A549 (cell line): ENCODE measurements around the gene ZNF276. TPM values are rescaled to one million over a fixed set of nuclear protein-coding genes. Genes with fewer than 3 reads are reported as not detected.

Experiments
- ATAC-seq, 2 experiments: fragments of 200-7000 bp in 1 of 2; fragments of >200 bp in 1 of 2; cut with Nextera tagmentation in 1 of 2; cut with Tn5 transposase in 1 of 2; 3 replicates each; pipeline versions ENCODE4 v1.8.0 to v1.9.1; 2018 to 2020; ENCODE audit warnings: mild to moderate bottlenecking in 1 of 2, moderate library complexity in 1 of 2
- CTCF ChIA-PET: fragments of 300-600 bp; sonication (Branson Sonifier 250); formaldehyde crosslinking; extraction: SDS; loops from one replicate; lab custom pipeline; 2021; ENCODE audit warnings: antibody characterized with exemption, inconsistent platforms; lab: Yijun Ruan, JAX
- POLR2A ChIA-PET: fragments of 350-600 bp; formaldehyde crosslinking; extraction: SDS; loops from one replicate; lab custom pipeline; 2021; ENCODE audit warnings: antibody characterized with exemption, inconsistent platforms; lab: Yijun Ruan, JAX
- DNase-seq, 2 experiments: peaks; one replicate each; pipeline versions ENCODE4 v3.0.0 to v3.0.0-alpha.2; 2011 to 2016; ENCODE audit warnings: low read depth in 1 of 2, low spot score in 1 of 2
- FAIRE-seq: peaks from 2 replicates; lab custom pipeline; 2011; peaks lifted over from hg19 to GRCh38; lab: Jason Lieb, UNC
- H3K27ac ChIP-seq, 2 experiments: fragments of >200 bp; sonication (Bioruptor Twin); formaldehyde crosslinking; 3 replicates each; pipeline ENCODE4 v1.5.1; 2016 to 2017
- H3K4me1 ChIP-seq: fragments of >200 bp; sonication (Bioruptor Twin); formaldehyde crosslinking; 3 replicates; pipeline ENCODE4 v1.6.1; 2016
- H3K4me2 ChIP-seq: fragments of >200 bp; sonication (Bioruptor Twin); formaldehyde crosslinking; 3 replicates; pipeline ENCODE4 v1.6.1; 2016
- H3K4me3 ChIP-seq: fragments of >200 bp; sonication (Bioruptor Twin); formaldehyde crosslinking; 3 replicates; pipeline ENCODE4 v1.5.1; 2016
- H3K9me3 ChIP-seq: fragments of >200 bp; sonication (Bioruptor Twin); formaldehyde crosslinking; 3 replicates; pipeline ENCODE4 v1.6.1; 2016
- CBX2 ChIP-seq: fragments of 200-600 bp; sonication (generic); IDR thresholded peaks from 2 replicates; pipeline ENCODE4 v1.6.1; 2016; ENCODE audit warnings: low read depth, mild to moderate bottlenecking, borderline replicate concordance
- ESRRA ChIP-seq: fragments of 150-350 bp; IDR thresholded peaks from 2 replicates; pipeline ENCODE4 v1.6.1; 2014; ENCODE audit warnings: mild to moderate bottlenecking, low read length, borderline replicate concordance
- FOSB ChIP-seq: fragments of 250-450 bp; sonication (Bioruptor Pico); IDR thresholded peaks from 2 replicates; pipeline ENCODE4 v1.5.0; 2020; ENCODE audit warnings: mild to moderate bottlenecking, moderate library complexity
- HES2 ChIP-seq: fragments of >200 bp; sonication (Bioruptor Twin); formaldehyde crosslinking; IDR thresholded peaks from 2 replicates; pipeline ENCODE4 v1.6.1; 2016
- HMGXB4 ChIP-seq: fragments of 250-450 bp; sonication (Bioruptor Pico); IDR thresholded peaks from 2 replicates; pipeline ENCODE4 v1.5.0; 2021; ENCODE audit warnings: mild to moderate bottlenecking, moderate library complexity, borderline replicate concordance
- HOXA7 ChIP-seq: fragments of 250-450 bp; sonication (Bioruptor Pico); IDR thresholded peaks from 2 replicates; pipeline ENCODE4 v1.5.0; 2020; ENCODE audit warnings: mild to moderate bottlenecking, moderate library complexity
- HOXB5 ChIP-seq: fragments of 250-450 bp; sonication (Bioruptor Pico); IDR thresholded peaks from 2 replicates; pipeline ENCODE4 v1.5.0; 2020; ENCODE audit warnings: mild to moderate bottlenecking, moderate library complexity
- JUNB ChIP-seq: fragments of >200 bp; sonication (Bioruptor Twin); formaldehyde crosslinking; IDR thresholded peaks from 2 replicates; pipeline ENCODE4 v1.6.1; 2016
- MAFK ChIP-seq: fragments of 450-650 bp; IDR thresholded peaks from 2 replicates; pipeline ENCODE4 v1.6.1; 2014; ENCODE audit not compliant: partially characterized antibody
- MAX ChIP-seq: IDR thresholded peaks from 2 replicates; pipeline ENCODE4 v1.6.1; 2012
- MYC ChIP-seq: IDR thresholded peaks from 2 replicates; pipeline ENCODE4 v1.6.1; 2012; ENCODE audit warnings: mild to moderate bottlenecking, inconsistent platforms, low read length, improper control_type of control experiment, borderline replicate concordance
- NPAS2 ChIP-seq: fragments of 250-450 bp; sonication (Bioruptor Pico); IDR thresholded peaks from 2 replicates; pipeline ENCODE4 v1.8.0; 2022; ENCODE audit warnings: mild to moderate bottlenecking, moderate library complexity, borderline replicate concordance
- PBX3 ChIP-seq: IDR thresholded peaks from 2 replicates; pipeline ENCODE4 v1.6.1; 2012
- POLR2A ChIP-seq: IDR thresholded peaks from 2 replicates; pipeline ENCODE4 v1.6.1; 2012; ENCODE audit warnings: mild to moderate bottlenecking, low read length
- RARB ChIP-seq: fragments of 250-450 bp; sonication (Bioruptor Pico); IDR thresholded peaks from 2 replicates; pipeline ENCODE4 v1.8.0; 2021; ENCODE audit warnings: mild to moderate bottlenecking, moderate library complexity
- REST ChIP-seq: fragments of 200-600 bp; sonication (generic); IDR thresholded peaks from 2 replicates; pipeline ENCODE4 v1.6.1; 2016; ENCODE audit warnings: antibody characterized with exemption, mild to moderate bottlenecking, moderate library complexity
- SMC3 ChIP-seq: fragments of >200 bp; sonication (Bioruptor Twin); formaldehyde crosslinking; IDR thresholded peaks from 3 replicates; pipeline ENCODE4 v1.6.1; 2018; ENCODE audit warnings: inconsistent platforms
- ZC3H11A ChIP-seq: fragments of 450-650 bp; IDR thresholded peaks from 2 replicates; pipeline ENCODE4 v1.6.1; 2014; ENCODE audit warnings: antibody characterized with exemption, mild to moderate bottlenecking
- WGBS: methylation state at CpG from one replicate; pipeline ENCODE4 v1.1.6; 2017; ENCODE audit errors: missing lambda C conversion rate; 5-methylcytosine and 5-hydroxymethylcytosine counted together
- polyA plus RNA-seq, 4 experiments: library from polyadenylated mRNA; depleted of rRNA in 3 of 4; stranded (reverse); fragments of >200 nt; fragmentation: RNase III in 1 of 4; extraction: RNeasy Plus Mini Kit Qiagen cat#74134 plus additional on column Dnase treatment in 1 of 4; gene quantifications; 2 replicates in 3 of 4; 3 replicates in 1 of 4; pipeline ENCODE4 v1.2.3, GENCODE V29; 2011 to 2017

Gene ZNF276
- polyA plus RNA-seq, 2 of the 4 experiments (the other 2 are of a cell fraction), result 6.5 to 15.1 TPM

GRCh38 chr16:89739383-89739782, 18.0 kb downstream of the ZNF276 start:
- WGBS, result 90% methylated on average over 9 of the region's 9 CpGs
- H3K4me2 ChIP-seq, result no peak overlapping the region
- FAIRE-seq (no peak), ATAC-seq (peak in 1 of 2 experiments; percentile 5; a peak in 3 of 6 replicates), DNase-seq (no peak)
- no peaks in the 10 kb centered on the region for H3K4me1 ChIP-seq
- CTCF ChIA-PET, result interaction anchor here (2.6 kb wide), 1 partner anchor 13 kb away, joined by 14 read pairs; no protein-coding TSS in a partner anchor
- H3K27ac ChIP-seq, result no peak overlapping the region
- no peaks in the 10 kb centered on the region for H3K9me3 ChIP-seq
- TF ChIP-seq HOXB5 (CRISPR knock-in tag) (no peak), SMC3 (no peak), ZC3H11A (no peak), FOSB (CRISPR knock-in tag) (no peak), POLR2A (no peak), REST (no peak), MAX (no peak), NPAS2 (CRISPR knock-in tag) (no peak), CBX2 (no peak), MAFK (no peak), PBX3 (no peak), ESRRA (no peak), JUNB (no peak), HES2 (no peak)
- no peak overlapping the region for H3K4me3 ChIP-seq
- POLR2A ChIA-PET, result no interaction called here

GRCh38 chr16:89741342-89742014, 20.1 kb downstream of the ZNF276 start:
- no peak for FAIRE-seq
- TF ChIP-seq FOSB (CRISPR knock-in tag) (no peak), RARB (CRISPR knock-in tag) (no peak), MYC (no peak), POLR2A (no peak), HMGXB4 (CRISPR knock-in tag) (no peak), CBX2 (no peak), HOXA7 (CRISPR knock-in tag) (no peak)
- no peak for DNase-seq
- peak; percentile 5 to 10; a peak in 3 of 6 replicates for ATAC-seq
- no peaks in the 10 kb centered on the region for H3K4me1 ChIP-seq
- 92% methylated on average over 11 of the region's 11 CpGs for WGBS
- CTCF ChIA-PET, result interaction anchor here (0.6 to 2.6 kb wide), 9 partner anchors 9 to 352 kb away, joined by 3 to 14 read pairs (median 3); no protein-coding TSS in a partner anchor
- H3K4me3 ChIP-seq, result no peak overlapping the region
- H3K27ac ChIP-seq, result no peak overlapping the region
- no peak overlapping the region for H3K4me2 ChIP-seq
- POLR2A ChIA-PET, result no interaction called here
- no peaks in the 10 kb centered on the region for H3K9me3 ChIP-seq
